SKM-1 (cell line): Measurements from ENCODE around the gene VSTM2B.

ENCODE experiments used
- DNase-seq: peaks from one replicate; lab custom pipeline; 2025; ENCODE audit not compliant: unreplicated experiment; lab: John Stamatoyannopoulos, UW

VSTM2B gene

DNA sequence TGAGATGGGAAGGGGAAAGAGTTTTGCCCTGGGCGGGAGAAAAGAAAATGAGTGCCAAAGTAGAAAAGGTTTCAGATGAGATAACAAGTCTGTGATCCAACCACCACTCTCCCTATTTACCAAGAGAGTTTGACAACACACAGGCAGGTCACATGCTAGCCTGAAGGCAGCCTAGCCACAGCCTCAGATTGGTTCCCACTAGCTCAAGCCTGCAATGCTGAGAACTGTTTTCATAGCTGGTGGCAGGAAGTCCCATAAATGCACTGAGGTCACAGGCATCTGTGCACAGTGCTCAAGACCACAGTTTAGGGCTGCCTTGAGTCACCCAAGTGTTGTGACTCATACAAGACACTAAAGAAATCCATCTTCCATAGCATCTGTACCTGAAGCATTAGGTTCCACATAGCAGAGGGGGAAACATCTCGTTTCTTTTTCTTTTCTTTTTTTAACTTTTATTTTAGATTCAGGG lies 61.8 kb downstream of the VSTM2B start:
- no peak for DNase-seq

DNA sequence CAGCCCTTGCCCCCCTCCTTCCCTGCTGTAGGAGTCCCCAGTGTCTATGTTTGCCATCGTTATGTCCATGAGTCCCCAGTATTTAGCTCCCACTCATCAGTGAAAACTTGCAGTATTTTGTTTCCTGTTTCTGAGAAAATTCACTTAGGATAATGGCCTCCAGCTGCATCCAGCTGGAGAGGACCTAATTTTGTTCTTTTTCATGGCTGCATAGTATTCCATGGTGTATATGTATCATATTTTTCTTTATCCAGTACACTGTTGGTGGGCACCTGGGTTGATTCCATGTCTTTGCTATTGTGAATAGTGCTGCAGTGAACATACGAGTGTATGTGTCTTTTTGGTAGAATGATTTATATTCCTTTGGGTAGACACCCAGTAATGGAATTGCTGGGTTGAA lies 62.3 kb downstream of the VSTM2B start:
- DNase-seq: no peak

GRCh38 chr19:29590278-29590677 lies 64.5 kb downstream of the VSTM2B start:
- no peak for DNase-seq

DNA sequence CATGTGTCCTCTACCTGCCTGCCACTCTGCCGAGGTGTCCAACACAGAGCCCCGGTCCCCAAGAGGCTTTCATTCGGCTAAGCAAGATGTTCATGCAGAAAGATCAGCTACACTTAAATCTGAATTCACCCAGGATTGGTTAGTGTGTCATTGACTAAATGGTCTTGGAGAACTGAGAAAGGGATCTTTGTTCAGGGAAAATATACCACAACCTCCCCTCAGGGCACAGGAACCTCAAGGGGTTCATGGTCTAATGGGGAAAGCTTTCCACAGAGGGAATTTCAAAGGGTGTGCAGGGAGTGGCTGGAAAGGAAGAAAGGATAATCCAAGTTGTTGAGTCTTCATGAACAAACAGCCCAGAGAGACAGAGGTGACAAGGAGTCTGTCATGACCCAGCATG lies 65.9 kb downstream of the VSTM2B start:
- no peak for DNase-seq

- no peak for DNase-seq
Observed at GRCh38 chr19:29593869-29594268, 68.1 kb downstream of the VSTM2B start.

GRCh38 chr19:29596080-29596727 lies 70.4 kb downstream of the VSTM2B start:
- no peak for DNase-seq

- no peak for DNase-seq
Observed at GRCh38 chr19:29596885-29597525, 71.2 kb downstream of the VSTM2B start.

DNA sequence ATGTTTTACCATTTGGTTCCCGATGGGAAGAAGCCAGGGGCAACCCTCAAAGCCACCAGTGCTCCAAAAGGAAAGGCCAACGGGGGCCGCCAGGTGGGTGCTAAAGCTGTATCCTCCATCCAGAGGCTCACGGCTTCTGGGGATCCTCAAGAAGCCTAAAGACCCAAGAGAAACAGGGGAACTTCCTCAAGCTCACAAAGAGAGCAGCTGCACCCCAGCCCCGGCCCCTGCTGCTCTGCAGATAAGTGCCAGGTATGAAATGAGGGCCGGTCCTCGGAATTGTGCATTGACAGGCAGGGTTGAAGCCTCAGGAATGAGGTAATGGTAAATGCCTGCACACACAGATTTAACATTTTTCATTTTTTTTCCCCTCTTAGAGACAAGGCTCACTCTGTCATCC lies 72.2 kb downstream of the VSTM2B start:
- DNase-seq: no peak

GRCh38 chr19:29598496-29598895 lies 72.7 kb downstream of the VSTM2B start:
- no peak for DNase-seq

DNA sequence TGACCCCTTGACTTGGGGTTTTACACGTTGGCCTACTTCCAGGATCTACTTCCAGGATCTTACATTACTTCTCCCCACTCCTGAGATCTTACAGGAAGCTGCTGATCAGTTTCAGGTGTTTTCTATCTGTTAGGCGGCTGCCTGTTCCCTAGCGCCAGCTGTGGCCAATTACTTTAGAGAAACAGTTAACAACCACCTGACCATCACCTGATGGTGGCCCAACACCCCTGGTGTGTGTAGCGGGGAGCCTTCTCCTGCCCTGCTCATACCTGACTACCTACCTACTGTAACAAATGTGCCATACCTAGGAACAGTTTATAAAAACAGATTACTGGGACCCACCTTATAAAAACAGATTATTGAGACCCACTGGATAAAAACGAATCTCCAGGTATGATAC lies 77.5 kb downstream of the VSTM2B start:
- no peak for DNase-seq

DNA sequence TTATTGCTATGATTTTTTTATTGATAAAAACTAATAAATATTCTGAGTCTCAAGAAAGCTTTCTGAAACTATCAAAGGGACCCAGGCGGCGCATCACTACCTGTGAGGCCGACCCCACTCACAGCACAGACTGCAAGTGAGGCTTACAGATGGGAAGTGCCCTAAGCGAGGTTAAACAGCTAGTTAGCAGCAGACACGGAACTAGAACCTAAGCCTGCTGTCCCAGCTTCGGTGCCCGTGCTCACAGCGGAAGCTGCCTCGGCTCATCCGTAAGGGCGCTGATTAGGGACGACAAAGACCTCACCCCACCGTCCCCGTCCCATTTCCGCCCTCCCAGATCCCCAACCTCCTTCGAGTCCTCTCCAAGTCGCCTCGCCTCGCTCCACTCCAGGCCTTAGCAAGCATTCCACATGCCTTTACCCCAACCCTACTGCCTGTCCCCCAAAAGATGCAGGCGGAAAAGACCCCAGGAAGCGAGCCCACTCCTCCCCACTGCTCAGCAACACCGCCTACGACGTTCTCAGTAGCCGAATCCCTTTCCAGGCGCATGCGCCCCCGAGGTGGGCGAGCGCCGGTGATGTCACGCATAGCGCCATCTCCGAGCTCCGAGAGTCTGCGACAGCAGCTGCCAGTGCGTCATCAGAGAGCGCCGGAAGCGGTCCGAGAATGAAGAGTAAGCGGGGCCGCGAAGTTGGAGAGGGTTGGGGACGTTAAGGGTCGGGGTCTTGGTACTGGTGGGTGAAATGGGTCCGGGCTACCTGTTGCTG lies 80.0 kb downstream of the VSTM2B start, which contains the start of gene POP4:
Gene POP4, plus strand, starts transcription at position 631 of the 767 bp plus-strand sequence. Its CDS starts 36 bp downstream, at position 667.
- peak; percentile 86 for DNase-seq

DNA sequence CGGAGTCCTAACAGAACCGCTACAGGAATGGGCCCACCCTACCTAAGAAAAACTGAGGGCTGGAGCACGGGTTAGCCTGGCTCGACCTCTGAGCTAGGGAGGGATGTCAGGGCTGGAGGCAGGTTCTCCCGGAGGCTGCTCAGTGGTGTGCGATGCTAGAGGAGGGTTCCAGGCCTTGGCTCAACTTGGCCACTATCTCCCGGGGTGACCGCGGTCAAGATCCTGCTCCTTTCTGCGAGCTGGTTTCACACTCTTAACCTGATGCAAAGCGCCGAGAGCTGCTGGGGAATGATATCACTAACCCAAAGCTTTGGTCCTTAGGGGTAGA lies 80.6 kb downstream of the VSTM2B start:
- DNase-seq: no peak

DNA sequence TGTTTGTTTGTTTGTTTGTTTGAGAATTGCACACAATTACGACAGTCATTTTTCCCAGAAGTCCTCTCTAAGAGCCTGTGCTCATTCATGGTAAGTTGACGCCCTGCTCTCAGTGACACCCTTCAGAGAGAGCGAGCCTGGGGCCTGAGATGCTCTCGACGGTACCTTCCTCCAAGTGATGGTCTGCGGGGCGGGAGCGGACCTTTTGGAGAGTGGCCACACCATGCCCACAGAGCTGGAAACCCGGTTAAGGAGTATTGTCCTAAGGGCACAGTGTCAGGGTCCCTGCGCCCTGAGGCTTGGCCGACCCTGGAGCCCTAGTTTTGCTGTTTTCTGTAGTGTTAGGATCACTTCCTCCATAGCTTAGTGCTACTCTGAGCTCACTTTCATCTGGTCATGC lies 83.8 kb downstream of the VSTM2B start:
- DNase-seq: no peak

GRCh38 chr19:29610213-29610573 lies 84.4 kb downstream of the VSTM2B start:
- no peak for DNase-seq

DNA sequence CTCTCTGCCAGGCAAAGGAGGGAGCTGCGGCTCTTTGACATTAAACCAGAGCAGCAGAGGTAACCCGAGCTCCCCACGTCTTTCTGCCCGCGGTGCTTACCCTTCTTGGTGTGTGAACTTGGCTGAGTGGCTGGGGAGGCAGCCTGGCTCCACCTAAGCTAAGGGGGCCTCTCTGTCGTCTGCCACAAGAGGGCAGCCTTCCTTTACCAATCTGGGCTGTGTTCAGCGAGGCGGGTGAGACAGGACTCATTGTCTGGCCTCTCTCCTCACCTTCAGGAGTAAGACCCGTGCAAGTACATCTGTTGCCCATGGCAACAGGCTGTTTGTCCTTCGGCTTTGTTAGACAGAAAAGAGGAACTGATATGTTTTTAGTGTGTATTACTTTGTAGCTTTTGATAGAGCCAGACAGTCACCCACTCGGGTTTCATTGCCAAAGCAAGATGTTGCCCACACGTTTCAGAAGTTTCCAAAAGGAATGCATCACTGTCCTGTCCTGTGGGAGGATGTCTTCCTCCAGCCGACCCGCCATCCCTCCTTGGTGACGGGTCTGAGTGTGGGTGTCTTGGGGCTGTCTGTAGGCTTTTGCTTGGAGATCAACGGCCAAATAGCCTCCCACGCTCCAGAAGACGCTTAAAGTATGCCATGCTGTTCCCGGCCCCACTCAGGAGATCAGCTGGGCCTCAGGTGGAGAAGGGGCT lies 84.9 kb downstream of the VSTM2B start:
- peak; percentile 77 for DNase-seq

GRCh38 chr19:29612121-29612520 lies 86.3 kb downstream of the VSTM2B start:
- DNase-seq: no peak

- no peak for DNase-seq
Observed at GRCh38 chr19:29612801-29613595, 87.2 kb downstream of the VSTM2B start.

GRCh38 chr19:29614046-29614445 lies 88.3 kb downstream of the VSTM2B start:
- DNase-seq: no peak
